Stimulated activated CD4-positive, alpha-beta T cell treated with anti-CD3 and anti-CD28 coated beads, Interleukin-12 subunit alpha, Interleukin-12 subunit beta, amount 100 ng/mL, for 4 hours (primary cell): ENCODE data around the gene CRYGA.
"Not testable (repeated sequence)": the region's sequence is repeated elsewhere in the genome, so short reads cannot be mapped to it uniquely, and the experiment has no call there.

Experiments
- DNase-seq: peaks from one replicate; pipeline ENCODE4 v3.0.0-alpha.2; 2020

The CRYGA gene

GRCh38 chr2:208156439-208156838 is 7.0 kb downstream of the CRYGA start:
- DNase-seq: no peak

DNA sequence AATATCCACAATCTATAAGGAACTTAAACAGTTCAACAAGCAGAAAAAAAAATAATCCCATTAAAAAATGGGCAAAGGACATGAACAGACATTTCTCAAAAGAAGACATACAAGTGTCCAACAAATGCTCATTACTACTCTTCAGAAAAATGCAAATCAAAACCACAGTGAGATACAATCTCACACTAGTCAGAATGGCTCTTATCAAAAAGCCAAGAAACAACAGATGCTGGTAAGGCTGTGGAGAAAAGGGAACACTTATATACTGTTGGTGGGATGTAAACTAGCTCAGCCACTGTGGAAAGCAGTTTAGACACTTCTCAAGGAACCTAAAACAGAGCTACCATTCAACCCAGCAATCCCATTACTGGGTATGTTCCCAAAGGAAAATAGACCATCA is 10.2 kb downstream of the CRYGA start:
- DNase-seq: no peak

DNA sequence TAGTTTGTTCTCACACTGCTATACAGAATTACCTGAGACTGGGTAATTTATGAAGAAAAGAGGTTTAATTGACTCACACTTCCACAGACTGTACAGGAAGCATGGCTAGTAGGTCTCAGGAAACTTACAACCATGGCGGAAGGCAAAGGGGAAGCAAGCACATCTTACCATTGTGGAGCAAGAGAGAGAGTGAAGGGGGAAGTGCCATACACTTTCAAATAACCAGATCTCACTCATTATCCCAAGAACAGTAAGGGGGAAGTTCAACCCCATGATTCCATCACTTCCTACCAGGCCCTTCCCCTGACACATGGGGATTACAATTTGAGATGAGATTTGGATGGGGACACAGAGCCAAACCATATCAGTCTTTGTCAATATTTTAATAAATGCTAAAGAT is 12.4 kb downstream of the CRYGA start:
- DNase-seq: no peak

- no peak for DNase-seq
Observed at GRCh38 chr2:208150094-208150493, 13.3 kb downstream of the CRYGA start.

GRCh38 chr2:208148803-208149202 is 14.6 kb downstream of the CRYGA start:
- no peak for DNase-seq

DNA sequence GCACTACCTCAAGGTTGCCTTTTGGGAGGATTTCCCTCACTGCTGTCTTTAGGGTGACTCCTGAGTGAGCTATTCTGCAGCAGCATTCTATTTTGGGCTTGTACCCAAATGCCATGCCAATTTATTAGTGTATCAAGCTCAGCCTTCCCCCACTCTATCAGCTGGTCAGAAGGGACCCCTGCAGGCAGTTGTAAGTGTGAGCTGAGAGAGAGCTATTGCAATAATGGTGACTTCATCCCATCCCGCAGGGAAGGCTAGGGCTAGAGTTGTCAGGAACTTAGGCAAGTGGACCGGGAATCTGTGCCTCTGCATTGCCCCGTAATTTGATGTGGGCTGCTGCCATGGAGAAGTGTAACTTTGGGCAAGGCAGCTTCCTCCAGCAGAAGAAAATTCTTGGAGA is 15.6 kb downstream of the CRYGA start:
- DNase-seq: no peak

- no peak for DNase-seq
Observed at GRCh38 chr2:208147008-208147407, 16.4 kb downstream of the CRYGA start.

DNA sequence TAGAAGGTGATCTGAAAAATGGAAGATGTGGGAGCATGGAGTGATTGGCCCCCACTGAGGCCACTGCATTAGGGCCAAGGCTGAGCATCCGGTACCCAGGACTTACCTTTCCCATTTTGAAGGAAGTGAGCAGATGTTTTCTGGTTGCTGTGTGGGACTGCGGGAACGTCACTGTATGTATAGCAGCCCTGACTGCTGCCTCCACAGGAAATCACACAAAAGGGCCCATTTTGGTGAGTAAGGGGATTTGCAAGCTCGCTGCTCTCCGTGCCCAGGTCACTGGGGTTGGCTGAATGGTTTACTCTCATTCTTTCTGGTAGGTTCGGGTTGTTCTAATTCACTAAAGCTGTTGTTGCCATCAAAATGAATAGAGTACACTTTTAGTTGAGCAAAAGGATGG is 17.4 kb downstream of the CRYGA start, which contains the start of gene CRYGB:
Gene CRYGB (minus strand): TSS at position 153 of the 400 bp plus-strand sequence. CDS start 38 bp downstream, at position 115.
- DNase-seq: no peak

- DNase-seq: no peak
Observed at GRCh38 chr2:208142925-208143799, 20.2 kb downstream of the CRYGA start.

DNA sequence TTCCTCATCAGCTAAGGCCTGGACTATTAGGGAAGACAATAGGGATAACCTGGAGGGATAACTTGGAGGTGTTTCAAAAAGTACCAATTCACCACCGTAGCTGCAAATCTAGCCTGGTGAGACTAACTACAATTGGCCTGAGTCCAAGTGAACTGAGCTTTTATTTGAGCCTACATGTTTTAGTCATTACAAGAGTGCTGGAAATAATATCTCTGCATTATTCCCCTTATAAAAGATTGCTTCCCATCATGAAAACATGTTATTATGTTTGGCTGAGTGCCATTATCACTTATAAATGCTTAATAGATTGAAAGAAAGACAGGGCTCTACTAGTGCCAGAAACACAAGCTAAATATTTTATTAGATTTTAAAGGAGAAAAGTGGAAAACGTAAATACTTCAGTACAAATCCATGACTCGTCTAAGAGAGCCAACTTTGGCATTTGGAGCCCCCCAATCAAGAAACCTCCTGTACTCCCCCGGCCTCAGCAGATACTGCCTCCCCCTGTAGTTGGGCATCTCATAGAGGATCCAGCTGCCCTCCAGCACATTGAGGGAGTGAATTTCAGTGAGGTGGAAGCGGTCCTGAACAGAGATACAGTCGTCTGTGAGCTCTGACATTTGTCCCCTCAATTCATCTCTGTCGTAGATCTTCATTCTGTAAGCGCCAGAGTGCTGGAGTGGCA is 21.0 kb downstream of the CRYGA start:
- no peak for DNase-seq

GRCh38 chr2:208139447-208139846 is 23.9 kb downstream of the CRYGA start:
- DNase-seq: no peak

- not testable (repeated sequence) for DNase-seq
Observed at GRCh38 chr2:208138334-208138733, 25.1 kb downstream of the CRYGA start.

GRCh38 chr2:208136716-208137094 is 26.7 kb downstream of the CRYGA start:
- no peak for DNase-seq

GRCh38 chr2:208135794-208136715 is 27.3 kb downstream of the CRYGA start:
- no peak for DNase-seq

GRCh38 chr2:208134928-208135586 is 28.3 kb downstream of the CRYGA start:
- no peak for DNase-seq

GRCh38 chr2:208130712-208131110 is 32.7 kb downstream of the CRYGA start:
- DNase-seq: no peak

GRCh38 chr2:208129744-208130711 is 33.4 kb downstream of the CRYGA start, which contains the start of gene CRYGC:
Gene CRYGC, minus strand, starts transcription at chr2:208129828. Its CDS starts 36 bp downstream, at chr2:208129792.
- DNase-seq: no peak

DNA sequence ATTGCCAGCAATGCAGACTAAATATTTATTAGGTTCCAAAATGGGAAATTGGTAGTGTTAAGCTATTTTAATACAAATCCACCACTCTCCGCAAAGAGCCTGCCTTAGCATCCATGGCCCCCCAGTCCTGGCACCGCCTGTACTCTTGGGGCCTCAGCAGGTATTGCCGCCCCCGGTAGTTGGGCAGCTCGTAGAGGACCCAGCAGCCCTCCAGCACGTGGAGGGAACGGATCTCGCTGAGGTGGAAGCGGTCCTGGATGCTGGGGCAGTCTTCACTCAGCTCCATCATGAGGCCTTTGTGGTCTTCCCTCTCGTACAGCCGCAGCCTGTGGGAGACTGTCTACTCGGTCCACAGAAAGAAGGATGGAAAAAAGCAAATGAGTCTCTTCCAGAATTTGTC is 35.3 kb downstream of the CRYGA start:
- DNase-seq: no peak

GRCh38 chr2:208127090-208127489 is 36.3 kb downstream of the CRYGA start:
- DNase-seq: no peak

GRCh38 chr2:208125251-208125650 is 38.1 kb downstream of the CRYGA start:
- DNase-seq: no peak
